T-helper 22 cell (primary cell): ENCODE results near the gene ARPC5L.
"Not testable (repeated sequence)": the region's sequence is repeated elsewhere in the genome, so short reads cannot be mapped to it uniquely, and the experiment has no call there.

ENCODE experiments used
- DNase-seq: peaks from one replicate; pipeline ENCODE4 v3.0.0-alpha.2; 2020; ENCODE audit warnings: low read depth

The ARPC5L gene

DNA sequence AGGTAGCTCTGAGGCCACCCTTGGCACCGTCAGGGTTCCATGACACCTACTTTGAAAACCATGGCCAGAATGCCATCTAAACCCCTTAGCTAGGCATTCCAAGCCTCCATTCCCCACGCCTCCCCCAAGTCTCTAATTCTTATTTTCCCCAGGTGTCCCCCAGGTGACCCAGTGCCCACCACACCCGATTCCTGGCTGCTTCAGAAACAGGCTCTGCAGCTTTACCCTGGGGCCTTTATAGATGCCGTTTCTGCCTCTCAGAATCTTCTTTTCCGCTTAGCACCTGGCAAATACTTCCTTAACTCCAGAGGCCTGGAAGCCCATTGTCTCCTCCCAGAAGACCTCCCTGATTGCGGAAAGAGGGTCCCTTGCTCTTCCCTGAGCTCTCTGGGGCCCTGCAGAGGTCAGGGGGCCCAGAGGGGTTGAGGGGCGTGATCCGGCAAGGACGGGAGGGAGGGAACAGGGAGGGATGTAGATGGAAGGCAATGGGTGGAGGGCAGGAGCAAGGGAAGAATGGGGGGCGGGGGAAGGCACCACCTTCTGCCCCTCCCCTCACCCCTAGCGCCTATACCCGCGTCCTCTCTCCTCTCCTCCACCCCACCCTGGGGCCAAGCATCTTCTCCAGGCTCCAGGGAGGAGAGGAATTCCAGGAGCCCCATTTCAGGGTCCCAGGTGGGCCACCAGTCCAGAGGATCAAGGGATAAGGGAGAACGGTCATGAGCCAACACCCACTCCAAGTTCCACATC lies 20.7 kb upstream of the ARPC5L start:
- no peak for DNase-seq

GRCh38 chr9:124843456-124844034 lies 18.4 kb upstream of the ARPC5L start:
- no peak for DNase-seq

DNA sequence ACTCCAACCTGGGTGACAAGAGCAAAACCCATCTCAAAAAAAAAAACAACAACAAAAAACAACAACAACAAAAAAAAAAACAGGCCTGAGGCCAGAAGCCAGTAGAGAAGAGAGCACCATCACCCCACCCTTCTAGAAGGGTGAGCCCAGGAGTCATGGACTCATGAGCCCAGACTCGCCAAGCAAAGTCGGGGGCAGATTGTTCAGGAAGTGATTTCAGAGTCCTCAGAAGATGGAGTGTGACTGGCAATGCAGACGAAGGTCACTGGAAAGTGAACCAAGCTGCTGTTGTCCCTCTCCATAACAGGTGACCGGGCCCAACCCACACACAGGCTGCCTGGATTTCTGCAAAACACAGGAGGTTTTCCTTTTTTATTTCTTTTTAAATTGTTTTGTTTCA lies 17.6 kb upstream of the ARPC5L start:
- DNase-seq: no peak

- DNase-seq: not testable (repeated sequence)
Measured at GRCh38 chr9:124846467-124846866, 15.5 kb upstream of the ARPC5L start.

DNA sequence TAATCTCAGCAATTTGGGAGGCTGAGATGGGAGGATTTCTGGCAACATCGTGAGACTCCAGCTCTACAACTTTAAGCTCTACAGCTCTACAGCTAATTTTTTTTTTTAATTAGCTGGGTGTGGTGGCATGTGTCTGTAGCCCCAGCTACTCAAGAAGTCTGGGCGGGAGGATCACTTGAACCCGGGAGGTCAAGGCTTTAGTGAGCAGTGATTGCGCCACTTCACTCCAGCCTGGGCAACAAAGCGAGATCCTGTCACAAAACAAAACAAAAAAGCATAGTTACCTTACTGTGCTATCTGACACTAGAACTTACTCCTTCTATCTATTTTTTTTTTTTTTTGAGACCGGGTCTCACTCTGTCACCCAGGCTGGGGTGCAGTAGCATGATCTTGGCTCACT lies 15.0 kb upstream of the ARPC5L start:
- no peak for DNase-seq

GRCh38 chr9:124849801-124850200 lies 12.1 kb upstream of the ARPC5L start:
- DNase-seq: no peak

DNA sequence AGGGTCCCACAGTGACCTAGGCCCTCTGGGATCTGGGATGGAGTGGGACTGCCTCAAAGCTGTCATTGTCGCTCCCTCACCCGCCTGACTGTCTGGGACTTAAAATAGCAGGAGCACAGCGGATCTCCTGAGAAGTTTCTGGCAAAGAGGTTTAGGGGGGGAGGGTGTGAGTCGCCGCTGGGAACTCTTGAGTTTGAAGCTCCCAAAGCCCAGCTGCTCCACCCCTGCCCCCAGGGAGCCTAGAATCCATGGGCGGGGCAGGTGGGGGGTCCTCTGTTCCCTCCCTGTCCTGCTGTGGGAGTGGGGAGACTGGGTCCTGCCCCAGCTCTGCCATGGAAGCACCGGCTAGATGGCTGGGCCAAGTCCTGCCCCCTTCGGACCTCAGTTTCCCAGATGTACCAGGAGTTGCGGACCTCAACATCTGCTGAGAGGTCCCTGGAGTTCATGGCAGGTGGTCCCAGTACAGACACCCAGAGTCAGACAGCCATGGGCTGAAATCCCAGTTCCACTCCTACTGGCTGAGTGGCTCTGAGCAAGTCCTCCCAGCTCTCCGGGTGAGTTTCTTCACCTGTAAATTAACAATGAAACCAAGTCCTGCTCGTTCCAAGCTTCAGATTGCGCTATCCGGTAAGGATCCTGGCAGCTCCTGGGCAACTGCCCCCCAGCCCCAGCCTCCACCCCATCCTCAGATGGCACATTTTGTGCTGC lies 9.7 kb upstream of the ARPC5L start:
- no peak for DNase-seq

DNA sequence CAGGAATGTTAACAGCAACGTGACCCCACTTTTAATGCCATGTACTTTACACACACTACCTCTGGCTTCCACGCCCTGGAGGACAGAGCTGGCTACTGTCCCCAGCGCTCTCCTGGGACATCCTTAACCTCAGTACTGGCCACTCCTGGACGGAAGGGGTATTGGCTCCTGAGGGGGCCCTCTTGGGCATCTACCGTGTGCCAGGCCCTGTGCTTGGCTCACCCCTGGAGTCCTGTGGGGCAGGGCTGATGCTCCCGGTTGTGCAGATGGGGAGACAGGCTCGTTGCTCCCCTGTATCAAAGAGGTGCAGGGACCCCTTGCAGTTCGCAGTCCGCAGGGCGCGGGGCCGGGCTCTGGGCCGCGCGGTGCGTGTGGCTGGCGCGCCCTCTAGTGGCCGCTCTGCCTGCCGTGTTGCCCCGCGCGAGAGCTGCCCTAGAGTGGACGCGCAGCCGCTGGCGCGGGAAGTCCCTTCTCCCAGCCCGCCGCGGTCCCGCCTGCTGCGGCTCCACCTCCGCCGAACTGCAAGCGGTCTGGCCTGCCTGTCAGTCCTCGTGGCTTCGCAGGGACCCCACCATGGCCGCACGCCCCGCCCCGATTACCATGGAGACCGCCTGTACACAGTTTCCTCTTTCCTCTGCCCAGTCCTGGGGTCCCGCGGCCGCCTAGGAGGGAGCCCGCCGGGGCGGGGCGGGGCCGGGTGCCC lies 8.9 kb upstream of the ARPC5L start, which contains the start of gene WDR38:
TSS of gene WDR38 (plus strand) at position 632 of the 703 bp plus-strand sequence. CDS start 72 bp downstream, outside the sequence.
- peak; percentile 80 for DNase-seq

DNA sequence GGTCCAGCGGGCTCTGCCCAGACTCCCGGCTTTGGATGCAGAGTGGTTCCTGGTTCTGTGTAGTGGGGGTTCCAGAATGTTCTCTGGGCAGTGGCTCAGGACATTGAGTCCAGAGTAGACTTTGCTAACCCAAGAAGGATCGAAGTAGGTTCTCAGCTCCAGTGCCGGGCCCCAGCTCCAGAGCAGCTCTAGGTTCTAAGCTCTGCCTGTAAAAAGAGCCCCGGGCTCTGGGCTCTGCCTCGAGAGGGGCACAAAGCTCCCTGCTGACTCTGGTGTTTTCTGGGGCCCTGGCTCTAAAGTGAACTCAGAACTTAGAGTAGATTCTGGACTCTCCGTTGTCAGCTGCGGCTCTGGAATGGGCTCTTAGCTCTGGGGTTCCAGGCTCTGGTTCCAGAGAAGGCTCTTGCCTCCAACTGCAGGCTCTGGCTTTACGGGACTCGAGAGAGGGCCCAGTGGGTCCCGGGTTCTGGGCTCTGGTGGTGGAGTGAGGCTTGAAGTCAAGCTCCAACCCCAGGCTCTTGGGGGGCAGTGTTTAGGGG lies 8.3 kb upstream of the ARPC5L start:
- DNase-seq: no peak

- DNase-seq: no peak
Measured at GRCh38 chr9:124854161-124854560, 7.8 kb upstream of the ARPC5L start.

DNA sequence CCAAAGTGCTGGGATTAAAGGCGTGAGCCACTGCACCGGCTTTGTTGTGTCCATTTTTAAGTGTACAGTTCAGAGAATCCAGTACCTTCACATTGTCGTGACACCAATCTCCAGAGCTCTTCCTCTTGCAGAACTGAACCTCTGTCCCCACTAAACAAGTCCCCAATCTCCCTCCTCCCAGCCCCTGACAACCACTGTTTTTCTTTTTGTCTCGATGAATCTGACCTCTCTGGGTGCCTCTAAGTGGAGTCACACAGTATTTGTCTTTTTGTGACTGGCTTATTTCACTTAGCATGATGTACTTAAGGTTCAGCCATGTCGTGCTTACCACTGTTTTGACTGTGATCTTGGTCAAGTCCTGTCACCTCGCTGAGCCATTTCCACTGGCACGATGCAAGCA lies 7.1 kb upstream of the ARPC5L start:
- no peak for DNase-seq

DNA sequence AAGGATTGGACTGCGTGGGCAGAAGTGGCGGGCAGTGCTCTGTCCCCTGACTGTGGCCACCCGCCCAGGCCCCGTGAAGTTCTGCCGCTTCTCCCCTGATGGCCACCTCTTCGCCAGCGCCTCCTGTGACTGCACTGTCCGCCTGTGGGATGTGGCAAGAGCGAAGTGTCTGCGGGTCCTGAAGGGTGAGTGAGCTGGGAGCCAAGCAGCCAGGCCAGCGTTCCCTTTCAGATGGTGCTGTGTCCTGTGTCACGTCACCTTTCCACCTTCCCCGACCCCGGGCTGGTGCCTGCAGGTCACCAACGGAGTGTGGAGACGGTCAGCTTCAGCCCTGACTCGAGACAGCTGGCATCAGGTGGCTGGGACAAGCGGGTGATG lies 6.4 kb upstream of the ARPC5L start:
- no peak for DNase-seq

GRCh38 chr9:124855944-124856765 lies 5.8 kb upstream of the ARPC5L start:
- no peak for DNase-seq

- DNase-seq: no peak
Measured at GRCh38 chr9:124857533-124858162, 4.3 kb upstream of the ARPC5L start.

GRCh38 chr9:124858330-124859046 lies 3.4 kb upstream of the ARPC5L start:
- no peak for DNase-seq

DNA sequence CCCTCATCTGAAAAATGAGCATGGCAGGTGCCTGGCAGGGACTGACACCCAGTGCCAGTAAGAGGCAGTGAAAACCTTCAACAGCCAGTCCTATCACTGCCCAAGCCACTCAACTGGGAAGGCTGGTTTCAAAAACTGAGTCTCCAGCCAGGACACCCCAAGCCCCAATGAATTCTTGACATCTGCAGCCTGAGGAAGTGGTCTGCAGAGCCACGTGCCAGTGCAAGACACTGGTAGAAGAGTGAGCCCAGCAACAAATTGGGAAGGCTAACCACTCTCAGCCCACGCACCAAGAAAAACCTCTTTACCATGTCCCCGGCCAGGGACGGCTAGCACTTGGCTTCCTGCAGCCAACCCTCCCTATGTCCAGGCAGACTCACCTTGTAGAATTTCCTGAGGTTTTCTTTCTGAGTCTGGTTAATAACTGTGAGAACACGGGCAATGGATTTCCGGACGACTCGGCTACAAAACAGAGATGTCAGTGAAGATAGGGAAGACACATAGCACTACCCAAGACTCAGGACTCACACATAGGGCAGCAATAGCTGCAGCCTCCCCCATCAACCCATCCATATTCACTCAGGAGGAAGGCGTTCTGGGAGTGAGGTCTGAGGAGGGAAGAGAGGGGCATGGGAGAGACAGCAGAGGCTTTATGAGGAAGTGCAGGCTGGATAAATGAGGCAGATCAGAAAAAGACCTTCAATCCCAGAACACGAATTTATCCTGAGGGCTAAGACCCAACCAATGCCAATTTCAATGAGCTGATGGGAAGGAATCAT lies 1.9 kb upstream of the ARPC5L start:
- DNase-seq: no peak

GRCh38 chr9:124860582-124861341 lies 1.2 kb upstream of the ARPC5L start:
- no peak for DNase-seq

GRCh38 chr9:124863371-124863871 lies 1.5 kb downstream of the ARPC5L start:
- DNase-seq: no peak
